WI38 (cell line): ENCODE results near the gene WNT1.

Experiments used
- H3K4me3 ChIP-seq: 2 replicates; pipeline ENCODE4 v1.5.1; 2011; ENCODE audit warnings: low read depth, mild to moderate bottlenecking, control low read depth, low read length
- TF ChIP-seq, protein P1 (sequence below): IDR thresholded peaks from 2 replicates; pipeline ENCODE4 v1.5.1; 2012; ENCODE audit warnings: low read depth, mild to moderate bottlenecking, control low read depth, low read length

The WNT1 gene

DNA sequence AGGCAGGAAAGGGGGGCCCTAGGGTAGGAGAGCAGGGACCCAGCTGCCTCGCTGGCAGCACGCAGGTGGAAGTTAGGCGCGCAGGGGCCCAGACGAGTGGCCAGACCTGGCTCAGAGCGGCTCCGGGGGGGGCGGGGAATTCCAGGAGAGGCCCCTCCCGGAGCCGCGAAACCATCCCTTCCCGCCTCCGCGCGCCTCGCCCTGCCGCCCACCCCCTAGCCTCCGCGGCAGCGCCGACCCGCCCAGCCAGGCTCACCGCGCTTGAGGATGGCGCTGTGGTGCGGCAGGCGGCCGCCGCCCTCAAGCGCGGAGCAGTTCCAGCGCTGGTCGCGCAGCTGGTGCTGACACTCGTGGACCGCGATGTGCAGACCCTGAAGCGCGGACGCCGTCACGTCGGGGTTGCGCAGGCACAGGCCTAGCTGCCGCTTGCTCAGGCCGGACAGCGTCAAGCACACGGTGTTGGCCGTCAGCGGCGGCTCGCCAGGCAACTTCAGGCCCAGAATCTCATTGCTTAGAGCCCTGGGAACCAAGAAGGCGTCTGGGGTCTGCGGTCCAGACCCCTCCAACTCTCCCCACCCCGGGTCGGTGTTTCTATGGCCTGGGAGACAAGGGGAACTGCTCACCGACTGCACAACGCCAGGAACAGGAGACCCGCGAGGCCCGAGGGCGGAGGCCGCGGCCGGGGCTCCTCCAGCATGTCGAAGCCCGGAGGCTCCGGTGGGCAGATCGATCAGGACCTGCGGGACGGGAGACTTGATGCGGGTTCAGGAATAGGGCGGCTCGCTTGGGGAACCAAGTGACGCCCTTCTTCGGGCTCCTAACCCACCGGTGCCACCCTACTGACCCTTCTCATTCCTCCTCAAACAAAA lies 8.1 kb upstream of the WNT1 start:
- TF ChIP-seq, protein P1, sequence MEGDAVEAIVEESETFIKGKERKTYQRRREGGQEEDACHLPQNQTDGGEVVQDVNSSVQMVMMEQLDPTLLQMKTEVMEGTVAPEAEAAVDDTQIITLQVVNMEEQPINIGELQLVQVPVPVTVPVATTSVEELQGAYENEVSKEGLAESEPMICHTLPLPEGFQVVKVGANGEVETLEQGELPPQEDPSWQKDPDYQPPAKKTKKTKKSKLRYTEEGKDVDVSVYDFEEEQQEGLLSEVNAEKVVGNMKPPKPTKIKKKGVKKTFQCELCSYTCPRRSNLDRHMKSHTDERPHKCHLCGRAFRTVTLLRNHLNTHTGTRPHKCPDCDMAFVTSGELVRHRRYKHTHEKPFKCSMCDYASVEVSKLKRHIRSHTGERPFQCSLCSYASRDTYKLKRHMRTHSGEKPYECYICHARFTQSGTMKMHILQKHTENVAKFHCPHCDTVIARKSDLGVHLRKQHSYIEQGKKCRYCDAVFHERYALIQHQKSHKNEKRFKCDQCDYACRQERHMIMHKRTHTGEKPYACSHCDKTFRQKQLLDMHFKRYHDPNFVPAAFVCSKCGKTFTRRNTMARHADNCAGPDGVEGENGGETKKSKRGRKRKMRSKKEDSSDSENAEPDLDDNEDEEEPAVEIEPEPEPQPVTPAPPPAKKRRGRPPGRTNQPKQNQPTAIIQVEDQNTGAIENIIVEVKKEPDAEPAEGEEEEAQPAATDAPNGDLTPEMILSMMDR, result no peak
- H3K4me3 ChIP-seq, result no peak overlapping the region

DNA sequence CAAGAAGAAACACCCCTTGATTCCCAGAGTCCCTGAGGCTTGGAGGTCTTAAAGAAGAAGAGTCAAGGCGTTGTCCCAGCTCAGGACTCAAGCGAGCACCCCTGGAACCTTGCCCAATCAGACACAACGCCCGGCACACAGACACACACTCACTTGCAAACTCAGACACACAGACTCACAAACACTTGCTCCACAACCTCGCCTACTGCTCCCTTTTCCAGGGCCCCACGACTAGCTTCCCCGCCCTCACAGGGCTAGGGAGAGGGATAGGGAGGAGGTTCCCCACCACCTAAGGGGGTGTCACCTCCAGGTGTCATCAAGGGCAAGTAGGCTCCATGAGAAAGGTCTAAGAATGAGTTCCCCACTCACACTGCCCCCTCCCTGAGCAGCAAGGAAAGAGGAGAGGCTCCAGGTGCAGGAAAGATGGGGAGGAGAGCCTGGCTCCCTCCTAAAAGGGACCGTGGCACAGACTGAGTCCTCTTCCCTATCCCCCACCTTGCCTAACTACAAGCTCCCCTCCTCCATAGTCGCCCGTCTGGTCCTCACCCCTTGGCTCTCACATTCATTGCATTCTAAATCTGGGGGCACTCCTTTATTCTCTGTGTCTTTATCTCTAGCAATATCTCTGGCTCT lies 7.3 kb upstream of the WNT1 start:
- no peak overlapping the region; the same call in 1 of the 2 replicates for H3K4me3 ChIP-seq
- TF ChIP-seq, protein P1, result no peak

DNA sequence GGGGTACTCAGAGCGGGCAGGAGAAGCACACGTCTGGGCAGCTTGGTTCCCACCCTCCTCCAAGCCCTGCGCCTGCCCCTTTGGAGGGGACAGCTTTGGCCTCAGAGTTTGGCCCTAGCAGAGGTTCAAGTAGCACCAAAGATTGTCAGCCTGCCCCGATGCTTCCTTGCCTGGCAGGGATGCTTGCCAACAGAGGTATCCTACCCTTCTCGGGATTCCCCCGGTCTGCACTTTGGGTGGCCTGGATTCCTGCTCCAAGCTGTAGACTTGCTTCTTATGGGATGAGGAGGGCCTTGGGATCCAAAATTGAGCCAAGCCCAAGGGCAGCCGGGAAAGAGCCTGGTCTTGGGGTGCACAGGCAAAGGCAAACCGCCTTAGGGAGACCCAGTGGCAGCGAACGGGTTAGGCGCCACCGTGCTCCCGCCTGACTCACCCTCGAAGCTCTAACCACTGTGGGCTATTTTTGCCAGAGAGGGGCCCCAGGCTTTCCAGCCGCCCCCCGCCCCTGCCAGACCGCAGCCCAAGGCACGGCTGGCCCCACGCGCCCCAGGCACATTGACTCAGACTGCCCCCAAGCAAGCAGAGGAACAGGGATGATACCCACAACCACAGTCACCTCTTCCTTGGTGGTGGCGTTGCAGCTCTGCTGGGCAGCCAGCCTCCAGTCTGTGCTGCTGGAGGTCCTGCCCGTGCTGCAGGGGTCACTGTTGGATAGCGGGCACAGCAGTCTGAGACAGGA lies 5.7 kb upstream of the WNT1 start:
- TF ChIP-seq, protein P1, result no peak
- H3K4me3 ChIP-seq, result no peak overlapping the region

DNA sequence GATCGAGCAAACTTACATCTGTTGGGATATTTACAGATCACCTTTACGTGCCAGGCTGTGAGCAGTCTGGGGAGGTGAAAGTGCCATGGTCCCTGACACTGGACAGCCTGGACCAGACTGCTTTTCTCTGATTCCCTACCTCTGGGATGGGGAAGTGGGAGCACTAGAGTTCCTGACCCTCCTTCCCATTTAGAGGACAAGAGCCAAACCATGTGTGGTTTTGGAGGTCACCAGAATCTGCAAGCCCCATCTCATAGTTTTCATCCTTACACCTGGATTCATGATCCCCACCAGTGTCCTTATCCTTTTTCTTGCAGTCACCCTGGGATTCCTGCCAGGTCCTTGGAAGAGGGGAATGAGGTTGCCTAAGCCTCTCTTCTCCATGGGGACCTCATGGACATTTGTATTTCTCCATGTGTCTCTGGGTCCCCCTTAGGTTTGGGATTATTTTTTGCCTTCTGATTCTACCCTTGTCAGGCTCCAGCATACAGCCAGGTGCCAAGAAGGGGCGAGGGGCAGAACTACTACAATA lies 5.1 kb upstream of the WNT1 start:
- no peak overlapping the region for H3K4me3 ChIP-seq
- TF ChIP-seq, protein P1, result no peak

DNA sequence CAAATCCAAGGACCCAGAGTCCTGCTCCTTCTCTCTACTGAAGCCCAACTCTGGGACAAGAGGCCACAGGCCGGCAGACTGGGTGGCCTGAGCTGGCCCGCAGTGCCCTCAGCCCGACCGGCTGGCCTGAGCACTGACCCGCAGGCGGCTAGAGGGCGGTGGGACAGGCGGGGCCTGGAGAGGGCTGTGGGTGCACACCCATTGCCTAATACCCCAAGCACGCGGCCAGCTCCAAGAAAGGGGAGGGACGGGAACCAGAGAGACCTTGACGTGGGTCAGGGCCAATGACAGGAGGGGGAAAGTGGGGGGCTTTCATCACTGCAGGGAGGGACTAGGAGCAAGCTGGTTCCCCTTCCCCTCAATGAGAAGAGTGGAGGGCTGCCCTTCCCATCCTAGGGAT lies 4.6 kb upstream of the WNT1 start:
- TF ChIP-seq, protein P1, result no peak
- H3K4me3 ChIP-seq, result no peak overlapping the region

DNA sequence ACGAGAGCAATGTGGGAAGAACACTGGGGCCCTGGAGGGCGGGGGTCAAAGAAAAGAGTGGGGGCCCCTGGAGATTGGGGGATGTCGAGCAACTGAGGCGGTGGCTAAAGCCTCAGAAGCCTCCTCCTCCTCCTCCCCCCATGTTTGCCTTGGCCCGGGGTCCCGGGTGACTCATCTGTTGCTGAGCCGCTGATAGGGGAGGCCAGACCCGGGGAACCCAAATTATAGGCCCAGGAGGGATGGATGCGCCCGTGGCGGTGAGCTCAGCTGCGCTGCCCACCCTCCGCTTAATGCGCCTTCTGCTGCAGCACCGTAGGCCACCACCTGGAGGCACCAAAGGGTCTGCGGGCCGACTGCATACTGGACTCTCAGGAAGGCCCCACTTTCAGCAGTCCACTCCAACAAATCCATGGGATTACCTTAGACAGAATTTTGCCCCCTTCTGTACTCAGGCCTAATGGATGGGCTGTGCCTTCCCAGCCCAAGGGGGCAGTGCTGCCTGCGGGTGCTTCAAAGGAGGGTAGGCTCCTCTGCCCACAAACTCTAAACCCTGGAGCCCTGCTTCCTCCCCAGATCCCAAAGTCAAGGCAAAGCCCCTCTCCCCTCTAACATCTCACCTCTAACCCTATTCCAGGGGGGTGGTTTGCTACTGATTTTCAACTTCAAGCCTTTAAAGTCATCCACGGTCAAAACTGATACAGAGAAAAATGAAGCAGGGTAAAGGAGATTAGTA lies 4.0 kb upstream of the WNT1 start:
- no peak overlapping the region for H3K4me3 ChIP-seq
- TF ChIP-seq, protein P1, result 0 out of 2 replicates have a peak, but pooled peaks have one; percentile 32
